Stimulated activated CD8-positive, alpha-beta memory T cell treated with anti-CD3 and anti-CD28 coated beads, Interleukin-12 subunit alpha, Interleukin-12 subunit beta, amount 100 ng/mL, for 4 hours (primary cell): Measurements from ENCODE around the gene CANT1.
A peak's percentile ranks its signal among the peaks of the same experiment; 100 is the strongest.
"Not testable (repeated sequence)": the region's sequence is repeated elsewhere in the genome, so short reads cannot be mapped to it uniquely, and the experiment has no call there.

Experiments used
- DNase-seq: peaks from one replicate; pipeline ENCODE4 v3.0.0-alpha.2; 2020; ENCODE audit warnings: low read depth

Gene CANT1

GRCh38 chr17:79043191-79043930 lies 33.8 kb upstream of the CANT1 start:
- no peak for DNase-seq

- peak; percentile 44 for DNase-seq
Measured at GRCh38 chr17:79042421-79043190, 33.0 kb upstream of the CANT1 start.

GRCh38 chr17:79041723-79042420 lies 32.3 kb upstream of the CANT1 start:
- DNase-seq, result no peak

GRCh38 chr17:79041041-79041570 lies 31.5 kb upstream of the CANT1 start:
- no peak for DNase-seq

- DNase-seq, result no peak
Measured at GRCh38 chr17:79039886-79040285, 30.3 kb upstream of the CANT1 start.

- no peak for DNase-seq
Measured at GRCh38 chr17:79039171-79039570, 29.6 kb upstream of the CANT1 start.

- DNase-seq, result no peak
Measured at GRCh38 chr17:79038545-79039135, 29.1 kb upstream of the CANT1 start.

GRCh38 chr17:79036596-79036995 lies 27.0 kb upstream of the CANT1 start:
- no peak for DNase-seq

- no peak for DNase-seq
Measured at GRCh38 chr17:79036181-79036580, 26.6 kb upstream of the CANT1 start.

GRCh38 chr17:79035686-79036085 lies 26.1 kb upstream of the CANT1 start:
- no peak for DNase-seq

- no peak for DNase-seq
Measured at GRCh38 chr17:79034931-79035485, 25.4 kb upstream of the CANT1 start.

- DNase-seq, result no peak
Measured at GRCh38 chr17:79033741-79034501, 24.4 kb upstream of the CANT1 start.

- DNase-seq, result no peak
Measured at GRCh38 chr17:79033046-79033616, 23.6 kb upstream of the CANT1 start.

GRCh38 chr17:79031996-79032875 lies 22.7 kb upstream of the CANT1 start:
- DNase-seq, result no peak

- not testable (repeated sequence) for DNase-seq
Measured at GRCh38 chr17:79030636-79031035, 21.1 kb upstream of the CANT1 start.

GRCh38 chr17:79029327-79030009 lies 19.9 kb upstream of the CANT1 start:
- DNase-seq, result no peak

GRCh38 chr17:79028496-79029326 lies 19.1 kb upstream of the CANT1 start:
- no peak for DNase-seq

GRCh38 chr17:79027925-79028491 lies 18.4 kb upstream of the CANT1 start:
- no peak for DNase-seq
